ENCODE results near the gene SGSM2. TPM values are rescaled to one million over a fixed set of nuclear protein-coding genes. Genes with fewer than 3 reads are reported as not detected.

The SGSM2 gene, protein sequence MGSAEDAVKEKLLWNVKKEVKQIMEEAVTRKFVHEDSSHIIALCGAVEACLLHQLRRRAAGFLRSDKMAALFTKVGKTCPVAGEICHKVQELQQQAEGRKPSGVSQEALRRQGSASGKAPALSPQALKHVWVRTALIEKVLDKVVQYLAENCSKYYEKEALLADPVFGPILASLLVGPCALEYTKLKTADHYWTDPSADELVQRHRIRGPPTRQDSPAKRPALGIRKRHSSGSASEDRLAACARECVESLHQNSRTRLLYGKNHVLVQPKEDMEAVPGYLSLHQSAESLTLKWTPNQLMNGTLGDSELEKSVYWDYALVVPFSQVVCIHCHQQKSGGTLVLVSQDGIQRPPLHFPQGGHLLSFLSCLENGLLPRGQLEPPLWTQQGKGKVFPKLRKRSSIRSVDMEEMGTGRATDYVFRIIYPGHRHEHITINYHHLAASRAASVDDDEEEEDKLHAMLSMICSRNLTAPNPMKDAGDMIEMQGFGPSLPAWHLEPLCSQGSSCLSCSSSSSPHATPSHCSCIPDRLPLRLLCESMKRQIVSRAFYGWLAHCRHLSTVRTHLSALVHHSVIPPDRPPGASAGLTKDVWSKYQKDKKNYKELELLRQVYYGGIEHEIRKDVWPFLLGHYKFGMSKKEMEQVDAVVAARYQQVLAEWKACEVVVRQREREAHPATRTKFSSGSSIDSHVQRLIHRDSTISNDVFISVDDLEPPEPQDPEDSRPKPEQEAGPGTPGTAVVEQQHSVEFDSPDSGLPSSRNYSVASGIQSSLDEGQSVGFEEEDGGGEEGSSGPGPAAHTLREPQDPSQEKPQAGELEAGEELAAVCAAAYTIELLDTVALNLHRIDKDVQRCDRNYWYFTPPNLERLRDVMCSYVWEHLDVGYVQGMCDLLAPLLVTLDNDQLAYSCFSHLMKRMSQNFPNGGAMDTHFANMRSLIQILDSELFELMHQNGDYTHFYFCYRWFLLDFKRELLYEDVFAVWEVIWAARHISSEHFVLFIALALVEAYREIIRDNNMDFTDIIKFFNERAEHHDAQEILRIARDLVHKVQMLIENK
- total RNA-seq, result 31.7 and 36.5 TPM in 2 replicates

DNA sequence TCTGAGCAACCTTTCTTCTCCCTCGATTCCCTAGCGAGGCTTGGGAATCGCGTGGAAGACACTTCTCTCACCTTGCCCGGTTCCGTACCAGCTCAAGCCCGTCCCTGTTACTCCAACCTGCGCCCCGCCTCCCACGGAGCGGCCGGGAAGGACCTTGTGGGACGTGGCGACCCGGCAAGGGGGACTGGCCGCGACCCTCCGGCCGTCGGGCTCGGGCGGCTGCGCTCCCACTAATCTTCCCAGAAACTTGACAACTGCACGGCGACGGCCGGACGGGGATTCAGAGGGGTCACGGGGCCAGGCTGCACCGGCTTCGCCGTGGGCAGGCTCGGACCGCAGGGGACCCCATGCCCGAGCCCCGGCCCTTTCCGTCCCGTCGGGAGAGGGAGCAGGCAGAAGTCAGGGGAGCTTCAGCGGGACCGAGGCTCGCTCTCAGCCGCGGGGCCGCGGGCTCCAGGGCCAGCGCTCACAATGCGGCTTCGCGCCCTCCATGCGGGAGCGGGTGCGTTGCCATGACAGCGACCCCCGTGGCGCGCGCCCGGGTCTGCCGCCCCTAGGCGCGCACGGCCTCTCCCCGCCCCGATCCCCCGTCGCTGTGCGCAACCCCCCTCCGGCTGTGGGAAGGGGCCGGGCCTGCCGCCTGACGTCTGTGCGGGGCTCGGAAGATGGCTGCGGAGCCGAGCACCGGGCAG lies at the start of gene SGSM2:
Gene SGSM2 (plus strand): TSS at position 650 of the 692 bp plus-strand sequence. CDS start 188 bp downstream, outside the sequence.

DNA sequence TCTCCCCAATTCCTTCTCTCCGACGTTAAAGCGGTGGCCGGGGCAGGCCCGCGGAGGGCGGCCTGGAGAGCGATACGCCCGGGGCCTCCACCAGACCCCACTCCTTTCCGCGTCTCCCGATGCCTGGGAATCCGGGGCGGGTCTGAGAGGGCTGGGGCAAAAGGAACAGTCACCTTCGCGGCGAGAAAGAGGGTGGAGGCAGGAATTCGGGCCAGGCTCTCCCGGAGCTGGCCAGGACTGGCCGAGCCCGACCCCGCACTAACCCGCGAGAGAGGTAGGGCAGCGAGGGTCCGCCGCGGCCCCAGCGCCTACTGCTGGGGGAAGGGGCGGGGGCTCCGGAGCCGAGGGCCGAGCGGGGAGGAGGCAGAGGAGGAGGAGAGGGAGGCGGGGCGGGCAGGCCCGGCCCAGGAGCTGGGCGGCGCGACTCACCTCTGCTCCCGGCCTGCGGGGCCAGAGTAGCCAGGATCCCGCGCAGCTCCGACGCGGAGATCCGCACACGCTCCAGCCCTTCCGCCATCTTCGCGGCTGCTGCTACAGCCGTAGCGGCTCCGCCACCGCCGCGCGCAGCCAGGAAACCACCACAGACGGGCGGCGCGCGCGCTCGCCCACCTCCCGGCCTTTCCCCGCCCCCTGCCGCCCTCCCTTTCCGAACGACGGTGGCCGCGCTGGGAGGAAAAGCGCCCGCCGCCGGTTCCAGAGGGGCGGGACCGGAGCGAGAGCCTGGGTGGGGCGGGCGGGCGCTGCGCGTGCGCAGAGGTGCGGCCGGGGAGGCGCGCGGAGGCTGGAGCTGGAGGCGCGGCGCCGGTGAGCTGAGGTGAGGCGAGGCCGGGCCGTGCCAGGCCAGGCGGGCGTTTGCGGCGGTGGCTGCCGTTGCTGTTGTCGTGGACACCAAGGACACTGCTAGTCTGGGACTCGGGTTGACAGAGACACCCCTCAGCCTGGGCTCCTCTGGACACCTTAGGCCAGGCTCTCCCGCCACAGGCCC lies 33.8 kb upstream of the SGSM2 start, which contains the start of the genes SMG6 and SRR:
Gene SMG6 (minus strand): TSS at position 582 of the 985 bp plus-strand sequence. CDS start 65 bp downstream, at position 517.
Gene SRR (plus strand): TSS at position 747 of the 985 bp plus-strand sequence. CDS start 11,611 bp downstream, outside the sequence.

DNA sequence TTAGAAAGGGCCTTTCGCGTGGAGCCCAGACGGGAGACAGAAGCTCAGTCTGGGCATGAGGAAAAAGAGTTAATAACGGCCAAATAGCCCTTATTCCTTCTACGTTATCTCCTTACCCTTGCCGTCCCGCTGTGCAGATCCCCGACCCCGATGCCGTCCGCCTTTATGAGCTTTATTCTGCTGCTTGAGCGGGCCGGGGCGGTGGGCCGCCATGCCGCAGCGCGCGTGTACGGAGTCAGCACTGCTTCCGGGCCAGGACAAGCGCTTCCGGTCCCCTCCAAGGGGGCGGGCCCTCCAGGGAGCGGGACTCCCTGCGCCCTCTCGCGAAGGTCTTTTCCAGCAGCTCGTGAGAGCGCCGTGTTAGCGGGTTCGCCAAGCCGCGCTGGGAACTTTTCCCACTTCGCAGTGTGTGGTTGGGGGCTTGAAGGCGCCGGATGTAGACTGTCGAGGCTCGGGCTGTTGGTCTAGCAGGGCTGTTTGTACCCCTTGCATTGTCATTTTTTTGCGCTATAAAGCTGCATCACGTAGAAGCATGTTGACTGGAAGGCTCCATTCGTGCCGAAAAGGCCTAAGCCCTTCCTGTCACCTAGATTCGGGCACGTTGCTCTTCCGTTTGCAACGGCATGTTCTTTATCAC lies 968 bp upstream of the SGSM2 start, which contains the start of gene TSR1:
Gene TSR1 (minus strand): TSS at position 243 of the 637 bp plus-strand sequence. CDS start 30 bp downstream, at position 213.

DNA sequence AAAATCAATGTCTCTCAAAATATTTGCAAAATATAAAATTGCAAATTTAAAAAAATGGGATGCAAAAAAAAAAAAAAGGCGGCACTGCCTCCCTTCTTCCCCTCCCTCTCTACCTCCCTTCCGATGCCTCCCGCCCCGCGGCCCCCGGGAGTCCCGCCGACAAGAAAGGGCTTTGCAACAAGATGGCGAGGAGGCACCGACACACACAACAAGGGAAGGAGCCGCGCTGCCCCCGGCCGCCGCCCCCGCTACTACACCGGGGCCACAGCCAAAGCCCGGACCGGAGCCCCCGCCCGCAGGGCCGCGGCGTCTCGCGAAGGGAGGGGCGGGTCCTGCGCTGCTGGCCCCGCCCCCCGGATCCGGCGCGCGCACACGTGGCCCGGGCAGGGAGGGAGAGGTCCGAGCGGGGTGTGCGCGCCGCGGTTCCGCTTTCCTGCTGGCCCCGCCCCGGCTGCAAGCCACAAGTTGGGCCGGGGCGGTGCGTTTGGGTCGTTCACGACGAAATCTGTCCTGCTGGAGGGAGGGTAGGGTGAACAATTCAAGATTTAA lies 63.6 kb downstream of the SGSM2 start, which contains the start of gene MNT:
Gene MNT (minus strand): TSS at position 184 of the 549 bp plus-strand sequence. CDS start 348 bp downstream, outside the sequence.

Other genes with a start within 250 kb of the SGSM2 start
- 20.5 and 29.8 TPM in 2 replicates for gene SMG6, start 33.7 kb upstream of the SGSM2 start, total RNA-seq
- gene SRR, start 33.6 kb upstream of the SGSM2 start, total RNA-seq, result 12.2 and 15.0 TPM in 2 replicates
- gene TSR1, start 1.0 kb upstream of the SGSM2 start, total RNA-seq, result 26.5 and 40.1 TPM in 2 replicates
- 3.3 and 3.4 TPM in 2 replicates for gene MNT, start 63.6 kb downstream of the SGSM2 start, total RNA-seq
- gene METTL16, start 174.4 kb downstream of the SGSM2 start, total RNA-seq, result 9.4 and 11.0 TPM in 2 replicates